NCI-H2171 (cell line): ENCODE data around the gene ASB12.
"Not testable (repeated sequence)": the region's sequence is repeated elsewhere in the genome, so short reads cannot be mapped to it uniquely, and the experiment has no call there.

Experiments used
- DNase-seq: peaks from one replicate; lab custom pipeline; 2025; lab: John Stamatoyannopoulos, UW

The ASB12 gene, protein sequence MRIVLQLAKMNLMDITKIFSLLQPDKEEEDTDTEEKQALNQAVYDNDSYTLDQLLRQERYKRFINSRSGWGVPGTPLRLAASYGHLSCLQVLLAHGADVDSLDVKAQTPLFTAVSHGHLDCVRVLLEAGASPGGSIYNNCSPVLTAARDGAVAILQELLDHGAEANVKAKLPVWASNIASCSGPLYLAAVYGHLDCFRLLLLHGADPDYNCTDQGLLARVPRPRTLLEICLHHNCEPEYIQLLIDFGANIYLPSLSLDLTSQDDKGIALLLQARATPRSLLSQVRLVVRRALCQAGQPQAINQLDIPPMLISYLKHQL

DNA sequence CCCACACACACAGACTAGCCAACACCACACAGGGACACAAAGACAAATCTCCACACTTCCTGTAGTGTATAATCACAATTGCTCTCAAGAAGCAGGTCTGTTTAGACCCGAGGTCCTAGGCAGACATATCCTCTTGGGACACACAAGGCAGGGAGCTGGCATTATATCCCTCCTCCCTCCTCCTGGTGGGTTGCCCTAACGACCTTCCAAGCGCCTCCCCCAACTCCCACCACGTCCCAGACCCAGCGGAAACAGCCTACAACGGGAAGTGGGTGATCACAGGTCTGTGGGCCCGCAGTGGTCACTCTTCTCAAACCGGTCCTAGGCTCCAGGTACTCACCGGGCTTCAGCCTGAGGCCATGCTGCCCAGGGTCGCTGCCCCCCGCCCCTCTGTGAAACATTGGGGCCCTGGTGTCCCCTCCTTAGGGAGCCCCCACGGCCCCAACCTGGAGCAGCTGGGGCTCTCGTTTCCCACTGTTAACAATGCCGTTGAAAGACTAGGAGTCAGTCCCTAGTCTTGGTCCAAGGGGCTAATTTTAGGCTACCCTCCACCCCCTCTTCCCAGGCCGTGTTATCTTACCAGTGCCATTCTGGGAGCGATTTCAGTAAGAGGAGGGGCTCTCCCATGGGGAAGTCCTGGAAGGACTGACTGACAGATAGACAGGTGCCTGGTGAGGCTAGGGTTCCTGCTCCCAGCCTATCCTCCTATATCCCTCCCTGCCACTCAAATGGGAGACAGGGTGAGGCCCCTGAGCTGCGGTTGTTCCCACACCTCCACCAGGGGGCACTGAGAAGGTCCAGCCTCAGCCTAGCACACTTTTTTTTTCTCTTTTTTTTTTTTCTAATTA is at the start of gene ASB12:
Gene ASB12, minus strand, starts transcription at position 485 of the 848 bp plus-strand sequence. CDS start 4,957 bp downstream, outside the sequence.
- no peak for DNase-seq

DNA sequence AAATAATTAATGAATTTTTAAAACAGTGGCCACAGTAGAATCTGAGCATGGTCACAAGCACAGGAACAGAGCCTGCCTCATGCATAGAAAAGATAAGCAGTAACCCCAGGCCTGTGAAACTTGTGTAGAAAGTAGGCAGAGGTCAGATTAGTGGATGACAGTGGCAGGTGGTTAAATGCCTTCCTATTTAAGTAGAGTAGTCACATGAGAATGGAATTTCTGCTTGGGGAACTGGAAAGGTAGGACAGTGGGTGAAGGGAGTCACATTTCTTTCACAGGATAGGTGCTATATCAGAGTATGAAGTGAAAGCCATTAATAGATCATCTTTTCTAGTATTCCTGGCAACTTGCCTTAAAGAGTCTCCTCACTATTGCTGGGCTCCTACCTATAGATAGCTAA is 34.9 kb upstream of the ASB12 start:
- DNase-seq: no peak

DNA sequence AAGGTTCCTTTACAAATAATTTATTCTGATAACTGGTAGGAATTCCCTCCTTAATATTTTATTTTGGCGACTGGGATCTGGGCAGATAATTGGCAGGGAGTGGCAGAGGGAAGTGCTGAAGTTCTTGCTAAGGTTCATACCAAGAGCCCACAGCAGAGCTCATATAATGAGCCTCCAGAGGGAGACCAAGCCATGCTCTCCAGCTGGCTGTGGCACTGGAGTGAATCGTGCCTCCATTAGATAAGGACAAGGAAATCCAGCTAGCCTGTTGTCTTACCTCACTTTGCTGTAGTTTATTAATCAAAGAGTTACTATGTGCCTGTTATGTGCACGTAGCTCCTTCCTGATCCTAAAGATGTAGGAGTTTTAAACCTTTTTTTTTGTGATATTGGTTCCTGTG is 1.3 kb downstream of the ASB12 start:
- DNase-seq: no peak

DNA sequence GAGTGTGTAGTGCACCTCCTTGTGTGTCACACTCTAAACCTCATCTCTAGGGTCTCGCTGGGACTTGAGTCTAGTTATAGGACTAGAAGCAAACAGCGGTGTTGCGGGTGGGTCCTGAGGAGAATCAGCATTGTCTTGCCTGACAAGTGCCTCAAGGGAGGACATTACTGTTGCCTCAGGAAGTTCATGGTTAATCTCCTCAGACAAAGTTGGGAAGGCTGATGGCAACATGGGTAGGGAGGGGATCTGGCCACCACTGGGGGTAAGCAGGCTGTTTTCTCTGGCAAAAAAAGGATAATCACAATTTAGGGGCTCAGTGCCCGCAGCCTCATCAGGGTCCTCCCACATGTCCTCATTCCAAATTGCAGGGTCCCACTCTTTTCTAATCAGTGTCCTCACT is 12.4 kb downstream of the ASB12 start:
- no peak for DNase-seq

DNA sequence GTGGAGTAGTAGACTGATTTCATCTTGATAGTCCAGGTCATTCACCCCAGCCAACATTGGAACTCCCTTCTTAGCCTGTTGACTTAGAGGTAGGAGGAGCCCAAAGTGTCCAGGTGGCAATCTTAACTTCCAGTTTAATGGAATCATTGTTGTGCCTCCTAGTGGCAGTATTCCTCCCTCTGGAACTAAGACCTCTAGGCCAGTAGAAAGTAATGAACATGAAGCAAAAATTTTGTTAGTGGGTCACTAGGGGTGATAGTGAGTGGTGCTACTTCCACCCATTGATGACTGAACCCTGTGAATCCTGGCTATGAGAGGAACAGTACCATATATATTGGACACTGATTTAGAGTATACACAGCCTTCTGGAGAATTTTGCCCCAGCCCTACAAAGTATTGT is 16.4 kb downstream of the ASB12 start:
- not testable (repeated sequence) for DNase-seq

DNA sequence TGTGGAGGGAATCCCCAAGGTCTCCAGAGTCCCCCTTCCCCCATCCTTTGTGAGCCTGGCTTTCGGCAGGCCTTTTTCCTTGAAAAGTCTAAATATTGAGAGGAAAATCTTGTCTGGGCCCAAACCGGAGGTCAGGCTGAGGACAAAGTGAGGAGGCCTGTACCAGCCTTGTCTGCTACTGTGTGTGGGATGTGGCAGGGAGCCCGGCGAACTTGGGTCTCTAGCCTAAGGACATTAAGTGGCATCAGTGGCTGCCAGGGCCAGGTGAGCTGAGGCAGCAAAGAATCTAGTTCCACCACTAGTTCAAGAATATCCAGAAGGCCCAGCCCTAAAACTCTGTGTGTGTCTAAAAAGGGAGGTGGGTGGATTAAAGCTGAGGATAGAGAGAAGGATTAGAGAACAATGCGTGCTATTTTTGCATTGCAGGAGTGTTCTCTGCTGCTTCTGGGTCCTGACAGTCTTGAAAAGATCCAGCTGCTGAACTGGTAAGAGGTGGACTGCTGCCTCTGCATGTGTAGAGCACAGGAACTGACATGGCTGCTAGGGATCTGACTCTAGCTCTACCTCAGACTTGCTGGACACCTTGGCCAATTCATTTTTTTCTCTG is 23.7 kb downstream of the ASB12 start:
- DNase-seq: no peak

DNA sequence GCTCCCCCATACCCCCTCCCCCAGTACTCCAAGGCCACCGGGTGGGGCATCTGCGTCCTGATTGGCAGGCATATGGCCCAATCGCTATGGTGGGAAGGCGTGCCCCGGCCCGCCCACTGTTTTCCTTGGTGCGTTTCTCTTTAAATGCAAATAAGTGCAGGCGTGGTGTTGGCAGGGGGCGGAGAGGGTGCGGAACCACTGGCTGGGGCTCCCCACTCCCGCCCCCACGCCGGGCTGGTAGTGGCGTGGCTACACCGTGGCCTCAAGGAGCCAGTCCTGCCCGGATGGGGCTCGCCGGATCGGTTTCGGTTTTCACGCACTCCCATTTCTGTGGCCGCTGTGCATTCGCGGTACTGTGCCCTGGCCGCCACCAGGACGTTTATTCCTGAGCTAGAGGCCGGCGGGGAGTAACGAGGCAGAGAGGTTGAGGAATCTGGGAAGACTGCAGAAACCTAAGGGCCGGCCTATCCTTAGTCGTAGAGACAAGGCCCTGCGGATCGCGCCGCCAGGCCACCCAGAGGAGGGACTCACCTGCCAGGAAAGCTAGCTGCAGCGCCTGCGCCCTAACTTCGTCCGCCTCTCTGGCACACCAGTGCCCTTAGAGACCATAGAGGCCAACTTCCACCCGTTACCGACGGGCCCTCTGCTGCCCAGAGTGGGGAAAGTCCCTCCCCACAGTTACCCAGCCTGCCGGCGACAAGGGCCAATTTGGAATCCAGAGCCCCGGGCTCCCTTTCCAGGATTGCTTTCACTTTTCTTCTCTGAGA is 24.5 kb downstream of the ASB12 start:
- peak; percentile 81 for DNase-seq

DNA sequence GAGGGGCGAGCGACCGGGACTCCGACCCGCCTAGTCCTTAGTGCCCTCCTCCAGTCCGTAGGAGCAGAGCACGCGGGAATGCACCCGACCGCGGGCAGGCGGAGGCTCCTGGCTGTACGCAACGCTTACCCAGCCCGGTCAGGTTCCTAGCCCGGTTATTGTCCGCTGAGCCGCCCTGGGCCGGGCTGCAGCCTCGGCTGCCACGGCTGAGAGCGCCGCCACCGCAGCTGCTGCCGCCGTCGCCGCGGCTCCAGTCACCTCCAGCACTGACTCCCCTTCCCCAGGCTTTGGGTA is 25.0 kb downstream of the ASB12 start, which contains the start of gene AMER1:
Gene AMER1, minus strand, starts transcription at position 268 of the 294 bp plus-strand sequence. CDS start 12,422 bp downstream, outside the sequence.
- DNase-seq: no peak

DNA sequence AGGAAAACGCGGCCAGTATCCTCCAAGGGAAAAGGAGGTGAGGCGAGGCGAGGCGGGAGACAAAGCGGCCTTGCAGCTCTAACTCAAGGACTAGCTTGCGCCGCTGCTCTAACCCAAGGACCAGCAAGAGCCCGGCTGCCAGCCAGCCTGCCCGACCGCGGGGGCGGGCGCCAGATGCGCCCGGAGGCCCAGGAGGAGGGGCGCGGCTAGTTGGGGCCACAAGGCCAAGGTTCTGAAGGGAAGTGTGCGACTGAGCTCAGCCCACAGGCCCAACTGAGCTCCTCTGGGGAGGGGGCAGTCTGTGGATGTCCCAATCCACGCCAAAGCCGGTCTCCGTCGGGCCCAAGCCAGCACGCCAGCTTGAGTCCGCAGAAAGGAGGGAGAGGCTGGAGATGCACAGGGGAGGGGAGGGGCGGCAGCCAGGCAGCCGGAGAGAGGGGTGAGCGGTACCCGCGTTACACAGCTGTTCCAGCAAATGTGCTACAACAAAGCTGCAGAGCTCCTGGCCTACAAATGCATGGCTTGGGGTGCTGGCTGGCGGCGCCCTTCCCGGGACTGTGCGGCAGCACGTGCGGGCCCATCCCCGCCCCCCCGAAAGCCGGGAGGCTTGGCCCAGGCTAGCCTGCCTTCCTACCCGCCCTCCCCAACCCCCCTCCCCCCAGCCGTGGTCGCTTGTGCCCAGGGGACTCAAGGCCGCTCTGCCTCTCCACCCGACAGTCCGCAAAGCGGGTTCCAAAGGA is 25.5 kb downstream of the ASB12 start:
- peak; percentile 4 for DNase-seq

DNA sequence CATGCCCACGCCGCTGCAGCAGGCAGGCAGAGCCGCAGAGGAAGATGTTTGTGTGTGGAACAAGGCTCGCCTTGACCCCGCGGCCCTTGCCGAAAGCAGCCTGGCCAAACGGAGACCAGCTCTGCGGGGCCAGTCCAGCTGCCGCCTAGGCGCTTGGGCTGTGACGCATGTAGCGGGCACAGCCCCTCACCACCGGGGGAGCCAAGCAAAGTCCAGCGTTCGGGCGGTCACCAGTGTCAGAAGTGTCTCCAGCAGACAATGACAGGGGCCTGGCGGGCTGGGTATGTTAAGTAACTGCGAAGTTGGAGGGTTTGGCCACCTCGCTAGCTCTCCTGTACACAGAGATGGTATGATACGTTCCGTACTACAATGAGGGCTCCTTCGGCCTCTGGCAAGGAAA is 26.2 kb downstream of the ASB12 start:
- no peak for DNase-seq

DNA sequence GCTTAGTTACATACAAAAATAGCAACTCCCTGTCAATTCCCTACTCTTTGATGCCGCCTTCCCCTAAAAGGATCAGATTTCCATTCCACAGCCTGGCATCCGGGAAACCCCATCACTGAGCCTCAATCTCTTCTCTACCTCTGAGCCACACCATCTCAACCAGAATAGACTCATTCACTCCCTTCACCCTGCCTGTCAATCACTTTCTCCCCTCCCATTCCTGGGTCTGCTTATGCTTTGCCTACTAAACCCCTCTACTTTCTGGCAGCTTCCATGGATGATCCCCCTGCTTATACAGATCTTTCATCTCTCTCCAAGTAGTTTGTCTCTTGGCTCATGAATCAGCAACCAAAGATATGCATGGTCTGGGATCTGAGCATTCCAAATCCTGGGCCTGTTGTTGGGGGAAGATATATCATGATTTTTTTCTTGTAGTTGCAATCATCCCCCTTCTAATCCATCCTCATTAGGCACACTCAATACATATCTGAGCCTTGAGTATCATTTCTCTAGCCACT is 27.5 kb downstream of the ASB12 start:
- no peak for DNase-seq

DNA sequence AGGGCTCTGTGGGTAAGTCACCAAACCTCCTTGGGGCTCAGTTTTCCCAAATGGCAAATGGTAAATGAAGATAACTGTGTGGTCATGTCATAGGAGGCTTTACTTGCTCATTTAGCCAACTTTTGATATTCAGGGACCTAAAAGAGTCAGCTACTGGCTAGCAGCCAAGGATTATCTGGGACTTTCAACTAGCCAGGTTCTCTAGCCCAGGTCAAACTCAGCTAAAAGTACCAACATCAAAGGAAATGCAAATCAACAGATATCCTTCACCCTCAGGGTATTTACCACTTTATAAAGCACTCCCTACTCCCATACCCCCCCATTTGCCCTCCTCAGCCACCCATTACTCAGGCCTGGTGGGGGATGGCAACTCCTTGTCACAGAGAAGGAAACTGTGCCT is 32.4 kb downstream of the ASB12 start:
- no peak for DNase-seq

DNA sequence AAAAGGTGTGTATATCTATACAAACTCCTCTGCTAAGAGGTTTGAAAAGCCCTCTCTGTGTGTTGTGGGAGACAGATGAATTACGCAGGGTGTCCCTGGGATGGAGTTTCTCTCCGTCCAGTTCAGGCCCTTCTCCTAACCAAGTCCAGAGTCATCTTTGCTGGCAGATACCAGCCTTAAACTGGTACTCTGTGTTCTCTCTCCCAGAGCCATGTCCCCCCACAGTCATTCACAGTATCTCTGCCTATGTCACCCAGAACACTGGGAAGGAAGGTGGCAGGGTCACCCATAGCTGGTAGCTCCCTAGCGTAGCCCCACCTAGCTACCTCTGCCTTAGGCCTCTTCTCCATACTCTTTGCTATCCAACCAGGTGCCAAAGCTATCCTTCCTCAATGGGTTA is 33.8 kb downstream of the ASB12 start:
- DNase-seq: no peak

DNA sequence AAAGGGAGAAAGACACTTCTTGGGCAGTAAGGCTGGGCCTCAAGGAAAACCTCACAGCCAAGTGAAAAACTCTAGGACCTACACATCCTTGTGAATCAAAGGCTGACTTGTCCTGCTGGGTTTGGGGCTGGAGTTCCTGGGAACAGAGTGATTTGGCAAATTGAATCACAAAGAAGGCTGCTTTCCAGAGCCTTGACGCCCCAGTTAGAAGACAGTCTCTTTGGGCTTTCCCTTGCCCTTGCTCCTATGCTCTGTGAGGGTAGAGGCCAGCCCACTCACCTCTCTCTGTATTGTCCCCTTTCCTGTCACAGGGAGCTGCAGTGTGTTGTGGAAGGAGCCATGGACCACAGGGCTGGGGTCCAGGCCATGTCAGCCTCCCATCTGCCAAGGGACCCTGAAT is 34.5 kb downstream of the ASB12 start:
- DNase-seq: no peak

DNA sequence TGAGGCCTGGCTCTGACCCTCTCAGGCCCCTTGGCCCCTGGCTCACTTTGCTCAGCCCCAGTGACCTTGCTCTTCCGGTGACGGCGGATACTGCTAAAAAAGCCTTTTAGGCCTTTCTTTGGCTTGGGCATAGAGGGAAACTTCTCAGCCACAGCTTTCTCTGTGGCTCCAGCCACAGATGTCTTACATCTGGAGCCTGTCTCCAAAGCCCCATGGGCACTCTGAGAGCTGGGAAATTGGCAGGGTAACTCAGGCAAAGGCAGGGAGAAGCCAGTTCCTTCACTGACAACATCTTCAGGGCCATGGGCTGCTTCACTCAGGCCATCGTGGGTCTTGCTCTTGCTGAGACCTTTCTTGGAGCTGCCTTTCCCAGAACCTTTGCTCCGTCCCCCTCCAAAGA is 37.7 kb downstream of the ASB12 start:
- no peak for DNase-seq

DNA sequence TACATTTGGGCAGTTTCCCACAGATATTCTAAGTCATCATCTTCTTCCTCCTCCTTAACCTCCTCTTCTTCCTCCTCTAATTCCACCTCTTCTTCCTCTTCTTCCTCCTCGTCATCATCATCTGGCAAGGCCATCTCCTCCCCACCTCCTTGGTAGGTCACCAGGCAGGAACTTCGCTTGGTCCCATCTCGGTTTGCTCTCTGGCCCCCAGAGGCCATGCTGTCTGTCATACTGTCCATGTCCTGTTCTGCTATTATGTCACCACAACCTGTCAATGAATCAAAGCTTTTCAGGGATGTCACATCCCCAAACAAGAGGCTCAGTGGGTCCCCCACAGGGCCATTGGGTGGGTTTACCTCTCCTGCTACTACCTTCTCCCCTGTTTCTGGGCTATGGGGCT is 38.4 kb downstream of the ASB12 start:
- DNase-seq: no peak

DNA sequence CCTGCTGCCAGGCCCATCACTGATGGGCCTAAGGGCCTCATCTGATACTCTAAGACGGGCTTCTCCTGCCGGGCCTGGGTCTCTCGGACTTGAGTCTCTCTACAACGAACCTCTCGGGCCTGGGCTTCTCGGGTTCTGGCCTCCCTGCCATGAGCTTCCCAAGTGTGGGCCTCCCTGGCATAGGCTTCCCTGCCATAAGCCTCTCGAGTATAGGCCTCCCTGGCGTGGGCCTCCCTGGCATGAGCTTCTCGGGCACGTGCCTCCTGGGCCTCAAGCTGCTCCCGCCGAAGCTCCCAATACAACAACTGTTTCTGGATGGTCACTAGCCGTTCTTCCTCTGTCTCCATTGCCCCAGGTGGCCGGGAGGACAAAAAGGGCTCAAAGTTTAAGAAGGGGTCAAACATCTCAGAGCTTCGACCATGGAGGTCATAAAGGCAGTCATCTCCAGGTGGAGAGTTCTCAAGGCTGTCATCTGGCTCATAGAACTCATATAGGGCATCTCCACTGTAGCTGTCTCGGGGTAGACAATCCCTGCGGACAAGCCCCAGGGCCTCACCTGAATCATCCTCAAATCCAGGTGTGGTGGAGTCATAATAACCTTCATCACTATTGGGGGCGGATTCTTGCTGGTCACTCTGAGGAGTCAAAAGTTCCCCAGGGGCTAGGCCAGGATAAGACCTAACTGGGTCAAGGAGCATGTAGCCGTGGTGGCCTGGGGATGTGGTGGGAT is 39.0 kb downstream of the ASB12 start:
- no peak for DNase-seq

DNA sequence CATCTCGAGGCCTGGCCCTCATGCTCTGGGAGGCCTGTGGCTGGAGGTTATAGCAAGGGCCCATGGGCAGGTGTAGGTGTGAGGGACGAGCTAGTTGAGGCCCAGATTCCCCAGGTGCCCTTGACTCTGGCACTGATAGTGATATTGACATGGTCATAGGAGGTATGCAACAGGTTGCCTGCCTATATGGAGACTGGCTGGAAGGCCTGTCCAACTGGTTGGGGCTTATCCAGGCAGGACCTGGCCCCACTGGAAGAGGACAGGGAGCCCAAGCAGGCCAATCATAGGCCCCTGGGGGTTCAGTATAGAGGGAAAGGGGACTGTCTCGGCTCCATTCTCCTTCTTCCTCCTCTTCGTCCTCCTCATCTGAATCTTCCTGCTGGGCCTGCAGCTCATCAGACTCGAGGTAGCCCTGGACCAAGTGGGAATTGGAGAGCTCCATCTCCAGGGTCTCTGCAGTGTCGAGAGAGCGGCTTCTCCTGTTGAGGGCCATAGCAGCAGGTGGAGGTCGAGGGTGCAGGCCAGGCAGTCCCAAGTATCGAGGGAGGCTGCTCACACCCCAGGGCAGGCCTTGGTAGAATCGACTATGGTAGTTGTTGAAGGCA is 40.2 kb downstream of the ASB12 start:
- DNase-seq: no peak

DNA sequence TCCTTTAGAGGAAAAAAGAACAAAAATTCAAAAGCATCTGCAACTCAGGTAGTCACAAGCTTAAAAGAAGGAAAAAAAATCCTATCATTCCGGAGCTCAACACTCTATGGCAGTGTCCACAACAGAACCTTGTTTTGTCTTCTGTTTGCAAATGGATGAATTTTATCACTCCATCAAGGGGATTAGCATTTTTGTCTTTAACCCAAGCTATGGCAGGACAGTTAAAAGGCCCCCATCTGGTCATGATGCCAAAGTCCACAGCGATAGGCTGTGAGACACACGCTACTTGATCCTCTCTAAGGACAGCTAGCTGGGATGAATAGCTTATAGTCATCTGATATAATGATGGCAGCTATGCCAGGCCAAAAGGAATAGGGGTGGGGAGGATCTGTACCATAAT is 41.5 kb downstream of the ASB12 start:
- DNase-seq: no peak

DNA sequence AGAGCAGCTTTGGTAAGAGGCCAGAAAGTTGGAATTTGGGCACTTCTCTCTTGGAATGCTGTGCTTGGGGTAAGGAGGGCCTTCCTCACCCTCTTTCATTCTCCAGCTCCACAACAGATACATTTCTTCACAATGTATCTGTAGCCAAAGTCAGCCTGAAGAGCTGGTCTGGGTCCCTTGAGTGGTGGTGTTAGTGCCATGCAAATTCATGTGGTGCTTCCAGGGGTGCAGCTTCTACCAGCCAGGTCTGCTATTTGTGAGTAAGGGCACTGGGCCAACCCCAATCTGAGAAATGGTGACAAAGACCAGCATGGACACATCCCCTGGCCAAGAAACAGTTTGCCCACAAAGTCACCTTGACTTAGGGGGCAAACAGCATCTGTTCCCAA is 42.7 kb downstream of the ASB12 start:
- no peak for DNase-seq
